ENCODE results near the gene CLEC10A.

The CLEC10A gene

GRCh38 chr17:7042501-7043181 is 37.4 kb downstream of the CLEC10A start:
- in situ Hi-C loops (cut with HindIII; ENCODE audit: low sequenced_read_pairs): no loop called here

- in situ Hi-C loops (cut with HindIII; ENCODE audit: low sequenced_read_pairs): no loop called here
Observed at GRCh38 chr17:7041607-7042500, 38.2 kb downstream of the CLEC10A start.

- in situ Hi-C loops (cut with HindIII; ENCODE audit: low sequenced_read_pairs): no loop called here
Observed at GRCh38 chr17:7039832-7040231, 40.2 kb downstream of the CLEC10A start.

DNA sequence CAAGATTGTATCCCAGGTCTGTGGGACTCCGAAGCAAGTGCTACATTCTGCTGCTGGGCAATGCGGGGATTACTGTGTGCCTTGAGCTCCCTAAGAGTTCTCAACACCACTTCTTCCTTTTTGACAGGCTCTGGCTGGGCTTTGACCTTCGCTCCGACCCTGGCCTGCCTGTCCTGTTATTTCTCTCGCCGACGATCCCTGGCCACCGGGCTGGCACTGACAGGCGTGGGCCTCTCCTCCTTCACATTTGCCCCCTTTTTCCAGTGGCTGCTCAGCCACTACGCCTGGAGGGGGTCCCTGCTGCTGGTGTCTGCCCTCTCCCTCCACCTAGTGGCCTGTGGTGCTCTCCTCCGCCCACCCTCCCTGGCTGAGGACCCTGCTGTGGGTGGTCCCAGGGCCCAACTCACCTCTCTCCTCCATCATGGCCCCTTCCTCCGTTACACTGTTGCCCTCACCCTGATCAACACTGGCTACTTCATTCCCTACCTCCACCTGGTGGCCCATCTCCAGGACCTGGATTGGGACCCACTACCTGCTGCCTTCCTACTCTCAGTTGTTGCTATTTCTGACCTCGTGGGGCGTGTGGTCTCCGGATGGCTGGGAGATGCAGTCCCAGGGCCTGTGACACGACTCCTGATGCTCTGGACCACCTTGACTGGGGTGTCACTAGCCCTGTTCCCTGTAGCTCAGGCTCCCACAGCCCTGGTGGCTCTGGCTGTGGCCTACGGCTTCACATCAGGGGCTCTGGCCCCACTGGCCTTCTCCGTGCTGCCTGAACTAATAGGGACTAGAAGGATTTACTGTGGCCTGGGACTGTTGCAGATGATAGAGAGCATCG is 41.8 kb downstream of the CLEC10A start:
- in situ Hi-C loops (cut with HindIII; ENCODE audit: low sequenced_read_pairs): no loop called here

DNA sequence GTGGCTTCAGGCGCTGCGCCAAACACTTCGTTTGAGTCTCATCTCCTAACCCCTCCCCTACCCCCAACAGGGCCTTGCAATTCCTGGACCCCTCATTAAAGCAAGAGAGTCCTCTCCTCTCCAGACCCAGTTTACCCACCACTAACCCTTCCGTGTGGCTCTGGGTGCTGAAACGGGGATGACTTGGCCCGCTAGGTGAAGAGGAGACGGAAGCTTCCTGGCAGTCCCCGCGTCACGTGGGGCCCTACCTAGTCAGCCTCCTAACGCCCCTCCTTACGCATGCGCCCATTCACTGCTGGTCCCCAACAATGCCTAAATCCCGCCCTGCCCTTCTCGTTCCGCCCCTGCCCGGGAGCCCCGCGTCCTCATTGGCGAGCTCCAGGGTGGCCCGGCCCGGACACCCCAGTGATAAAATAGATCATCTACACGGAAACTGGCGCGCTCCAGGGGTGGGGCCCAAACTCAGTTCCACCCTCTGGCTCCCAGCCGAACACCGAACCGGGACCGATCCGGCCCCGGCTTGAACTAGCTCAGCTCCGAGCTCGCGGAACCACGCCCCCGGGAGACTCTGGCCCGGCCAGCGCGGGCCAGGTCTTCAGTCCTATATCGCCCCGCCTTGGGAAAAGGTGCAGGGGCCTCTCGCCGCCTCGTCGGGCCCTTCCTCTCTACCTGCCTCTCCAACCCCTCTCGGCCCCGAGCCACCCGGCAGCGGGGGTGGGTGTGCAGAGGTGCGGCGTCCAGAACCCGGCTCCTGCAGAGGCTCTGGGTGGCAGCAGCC is 44.3 kb downstream of the CLEC10A start, which contains the start of gene SLC16A13:
Gene SLC16A13, plus strand, starts transcription at position 425 of the 778 bp plus-strand sequence. CDS start 368 bp downstream, outside the sequence.
- in situ Hi-C loops (cut with HindIII; ENCODE audit: low sequenced_read_pairs): no loop called here

- in situ Hi-C loops (cut with HindIII; ENCODE audit: low sequenced_read_pairs): no loop called here
Observed at GRCh38 chr17:7034955-7035590, 45.0 kb downstream of the CLEC10A start.

GRCh38 chr17:7029659-7030058 is 50.4 kb downstream of the CLEC10A start:
- in situ Hi-C loops (cut with HindIII; ENCODE audit: low sequenced_read_pairs): no loop called here

- in situ Hi-C loops (cut with HindIII; ENCODE audit: low sequenced_read_pairs): no loop called here
Observed at GRCh38 chr17:7029096-7029495, 51.0 kb downstream of the CLEC10A start.

GRCh38 chr17:7027335-7027734 is 52.7 kb downstream of the CLEC10A start:
- in situ Hi-C loops (cut with HindIII; ENCODE audit: low sequenced_read_pairs): no loop called here

DNA sequence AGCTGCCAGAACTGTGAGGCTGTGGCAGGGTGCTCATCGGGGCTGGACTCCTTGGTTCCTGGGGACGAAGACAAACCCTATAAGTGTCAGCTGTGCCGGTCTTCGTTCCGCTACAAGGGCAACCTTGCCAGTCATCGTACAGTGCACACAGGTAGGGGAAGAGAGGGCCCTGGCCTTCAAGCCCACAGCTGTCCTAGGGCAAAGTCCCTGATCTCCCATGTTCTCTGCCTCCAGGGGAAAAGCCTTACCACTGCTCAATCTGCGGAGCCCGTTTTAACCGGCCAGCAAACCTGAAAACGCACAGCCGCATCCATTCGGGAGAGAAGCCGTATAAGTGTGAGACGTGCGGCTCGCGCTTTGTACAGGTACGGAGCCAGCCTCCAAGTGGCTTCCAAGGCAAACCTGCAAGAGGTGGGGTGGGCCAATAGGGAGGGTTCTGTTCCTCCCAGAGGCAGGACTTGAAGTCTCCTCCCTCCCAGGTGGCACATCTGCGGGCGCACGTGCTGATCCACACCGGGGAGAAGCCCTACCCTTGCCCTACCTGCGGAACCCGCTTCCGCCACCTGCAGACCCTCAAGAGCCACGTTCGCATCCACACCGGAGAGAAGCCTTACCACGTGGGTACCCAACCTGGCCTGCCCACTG is 53.5 kb downstream of the CLEC10A start:
- in situ Hi-C loops (cut with HindIII; ENCODE audit: low sequenced_read_pairs): no loop called here

GRCh38 chr17:7025245-7025644 is 54.8 kb downstream of the CLEC10A start:
- in situ Hi-C loops (cut with HindIII; ENCODE audit: low sequenced_read_pairs): no loop called here
